ENCODE measurements around the gene FAM167B.

DNA sequence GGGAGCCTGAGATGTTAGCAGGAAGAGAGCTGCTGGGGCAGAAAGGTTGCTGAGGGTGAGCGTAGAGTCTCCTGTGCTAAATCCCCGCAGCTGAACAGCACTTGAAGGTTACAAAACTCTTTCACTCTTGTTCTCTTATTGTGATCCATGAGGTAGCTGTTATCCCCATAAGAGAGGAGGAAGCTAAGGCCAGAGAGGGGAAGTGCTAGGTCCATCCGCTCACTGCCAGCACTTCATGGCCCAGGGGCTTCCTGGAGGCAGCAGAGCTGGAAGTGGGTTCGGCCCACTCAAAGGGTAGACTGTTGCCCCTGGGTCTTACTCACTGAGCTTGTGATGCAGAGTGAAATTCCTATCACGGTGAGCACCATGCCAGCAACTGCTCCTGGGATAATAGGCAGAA is 30.5 kb upstream of the FAM167B start:
- TF ChIP-seq, protein P1, sequence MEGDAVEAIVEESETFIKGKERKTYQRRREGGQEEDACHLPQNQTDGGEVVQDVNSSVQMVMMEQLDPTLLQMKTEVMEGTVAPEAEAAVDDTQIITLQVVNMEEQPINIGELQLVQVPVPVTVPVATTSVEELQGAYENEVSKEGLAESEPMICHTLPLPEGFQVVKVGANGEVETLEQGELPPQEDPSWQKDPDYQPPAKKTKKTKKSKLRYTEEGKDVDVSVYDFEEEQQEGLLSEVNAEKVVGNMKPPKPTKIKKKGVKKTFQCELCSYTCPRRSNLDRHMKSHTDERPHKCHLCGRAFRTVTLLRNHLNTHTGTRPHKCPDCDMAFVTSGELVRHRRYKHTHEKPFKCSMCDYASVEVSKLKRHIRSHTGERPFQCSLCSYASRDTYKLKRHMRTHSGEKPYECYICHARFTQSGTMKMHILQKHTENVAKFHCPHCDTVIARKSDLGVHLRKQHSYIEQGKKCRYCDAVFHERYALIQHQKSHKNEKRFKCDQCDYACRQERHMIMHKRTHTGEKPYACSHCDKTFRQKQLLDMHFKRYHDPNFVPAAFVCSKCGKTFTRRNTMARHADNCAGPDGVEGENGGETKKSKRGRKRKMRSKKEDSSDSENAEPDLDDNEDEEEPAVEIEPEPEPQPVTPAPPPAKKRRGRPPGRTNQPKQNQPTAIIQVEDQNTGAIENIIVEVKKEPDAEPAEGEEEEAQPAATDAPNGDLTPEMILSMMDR (IDR thresholded peaks at IDR 0.05 in 8 of 11, conservative IDR thresholded peaks at IDR 0.05 in 3 of 11) = no peak
- TF ChIP-seq POLR2A (IDR thresholded peaks at IDR 0.05) = no peak
- no peak for TF ChIP-seq POLR2AphosphoS5 (IDR thresholded peaks at IDR 0.05)
